Neutrophil (primary cell): ENCODE measurements around the gene STAB1.

ENCODE experiments used
- H3K27ac ChIP-seq: fragments of 200-600 bp; sonication (generic); 2 replicates; pipeline ENCODE4 v1.5.1; 2016; ENCODE audit warnings: mild to moderate bottlenecking, moderate library complexity
- H3K27me3 ChIP-seq: fragments of 200-600 bp; sonication (generic); 2 replicates; pipeline ENCODE4 v1.6.0; 2016; ENCODE audit warnings: mild to moderate bottlenecking
- H3K36me3 ChIP-seq: fragments of 200-600 bp; sonication (generic); 2 replicates; pipeline ENCODE4 v1.5.1; 2017
- H3K4me1 ChIP-seq, 2 experiments: fragments of 200-600 bp in 1 of 2; sonication (generic) in 1 of 2; 1 replicate in 1 of 2; 2 replicates in 1 of 2; pipeline versions ENCODE4 v1.5.1 to v1.6.1; 2013 to 2016; ENCODE audit warnings: low read depth in 1 of 2, low read length in 1 of 2, mild to moderate bottlenecking in 1 of 2, moderate library complexity in 1 of 2; ENCODE audit not compliant: control insufficient read depth in 1 of 2, insufficient read depth in 1 of 2
- H3K4me3 ChIP-seq, 2 experiments: fragments of 200-600 bp in 1 of 2; sonication (generic) in 1 of 2; 1 replicate in 1 of 2; 2 replicates in 1 of 2; pipeline ENCODE4 v1.5.1; 2013 to 2016; ENCODE audit warnings: low read depth in 1 of 2, low read length in 1 of 2, mild to moderate bottlenecking in 1 of 2, moderate library complexity in 1 of 2
- H3K9me3 ChIP-seq: fragments of 200-600 bp; sonication (generic); 2 replicates; pipeline ENCODE4 v1.5.1; 2016
- CTCF ChIP-seq: fragments of 200-600 bp; sonication (generic); IDR thresholded peaks from 2 replicates; pipeline ENCODE4 v1.5.1; 2016; ENCODE audit warnings: antibody characterized with exemption

The STAB1 gene

DNA sequence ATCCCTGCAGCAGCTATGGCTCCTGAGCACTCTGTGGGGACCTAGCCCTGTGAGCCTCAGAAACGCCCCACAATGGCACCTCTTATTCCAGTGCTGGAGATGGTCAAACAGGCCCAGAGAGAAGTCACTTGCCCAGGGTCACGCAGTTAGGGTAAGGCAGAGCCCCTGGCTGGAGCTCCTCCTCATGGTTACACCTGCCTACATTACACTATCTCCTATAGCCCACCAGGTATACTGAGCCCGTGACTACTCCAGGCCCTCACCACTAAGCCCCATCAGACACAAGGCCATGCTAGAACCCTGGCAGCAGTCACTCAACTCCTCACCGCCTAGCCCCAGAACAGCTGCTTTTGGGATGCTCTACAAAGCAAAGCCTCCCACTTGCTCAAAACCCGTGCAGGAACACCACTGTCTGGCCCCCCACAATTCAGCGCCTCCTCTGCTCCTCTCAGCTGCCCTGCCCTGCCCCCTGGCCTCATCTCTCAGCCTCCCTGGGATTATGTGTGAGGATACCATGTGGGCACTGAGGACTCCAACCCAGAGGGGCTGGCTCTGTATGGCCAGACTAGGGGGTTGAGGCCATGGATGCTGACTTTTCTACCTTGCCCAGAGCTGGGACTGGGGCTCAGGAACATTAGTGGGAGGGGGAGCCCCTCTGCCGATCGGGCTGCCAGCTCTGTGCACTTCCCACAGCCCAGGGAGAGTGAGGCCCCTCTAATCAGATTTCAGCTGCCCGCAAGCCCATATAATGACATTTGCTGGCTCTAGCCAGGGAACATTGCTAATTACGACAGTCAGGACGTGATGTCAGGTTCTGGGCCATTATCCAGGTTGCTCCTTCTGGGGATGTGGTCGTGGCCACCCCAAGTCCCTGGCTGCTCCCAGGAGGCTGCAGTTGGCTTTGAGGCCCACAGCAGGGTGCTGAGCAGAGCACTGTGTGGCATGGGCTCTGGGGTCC, 34.5 kb downstream of the STAB1 start:
- Histone ChIP-seq H3K36me3 (no peaks in the 10 kb centered on the region), H3K4me3 (no peak overlapping the region), H3K4me1 (peaks cover 3 to 14% of the 10 kb centered on the region in 2 experiments), H3K9me3 (no peaks in the 10 kb centered on the region), H3K27me3 (peaks cover 44% of the 10 kb centered on the region), H3K27ac (no peak overlapping the region)
- no peak for TF ChIP-seq CTCF

- peaks cover 3 to 16% of the 10 kb centered on the region in 2 experiments for H3K4me1 ChIP-seq
- no peaks in the 10 kb centered on the region for H3K36me3 ChIP-seq
- TF ChIP-seq CTCF, result no peak
- H3K4me3 ChIP-seq, result no peak overlapping the region
- H3K9me3 ChIP-seq, result no peaks in the 10 kb centered on the region
- H3K27ac ChIP-seq, result no peak overlapping the region
- H3K27me3 ChIP-seq, result peaks cover 59% of the 10 kb centered on the region
Observed at GRCh38 chr3:52530918-52531826, 36.0 kb downstream of the STAB1 start.

DNA sequence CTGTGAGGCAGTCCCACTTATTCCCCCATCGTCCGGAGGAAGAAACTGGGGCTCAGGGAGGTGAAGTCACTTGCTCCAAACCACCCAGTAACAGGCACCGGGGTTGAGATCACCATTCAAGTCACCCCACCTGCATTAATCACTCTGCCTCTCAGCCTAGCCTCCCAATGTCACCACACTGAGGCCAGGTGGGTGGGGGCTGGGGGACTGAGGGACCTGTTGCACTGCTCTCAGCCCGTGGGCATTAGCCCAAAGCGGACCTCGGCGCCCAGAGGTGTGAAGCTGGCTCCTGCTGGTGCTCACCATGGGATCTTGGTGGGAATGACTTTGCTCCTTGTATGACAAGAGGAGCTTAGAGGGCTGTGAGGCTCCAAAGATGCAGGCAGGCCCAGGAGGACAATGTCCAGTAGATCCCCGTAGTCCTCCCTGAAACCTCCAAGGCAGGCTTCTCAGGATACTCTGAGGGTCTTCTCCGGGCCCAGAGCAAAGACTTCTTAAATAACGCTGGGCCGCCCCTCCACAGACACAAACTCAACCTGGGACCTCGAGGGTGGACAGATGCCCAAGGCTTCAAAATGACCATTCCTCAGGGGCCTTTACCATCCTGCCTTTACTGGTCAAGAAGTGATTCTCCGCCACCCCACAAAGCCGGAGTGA, 36.9 kb downstream of the STAB1 start:
- H3K36me3 ChIP-seq, result no peaks in the 10 kb centered on the region
- peaks cover 8 to 24% of the 10 kb centered on the region in 2 experiments for H3K4me1 ChIP-seq
- H3K4me3 ChIP-seq, result no peak overlapping the region
- peaks cover 63% of the 10 kb centered on the region for H3K27me3 ChIP-seq
- no peaks in the 10 kb centered on the region for H3K9me3 ChIP-seq
- no peak overlapping the region for H3K27ac ChIP-seq
- TF ChIP-seq CTCF, result no peak

DNA sequence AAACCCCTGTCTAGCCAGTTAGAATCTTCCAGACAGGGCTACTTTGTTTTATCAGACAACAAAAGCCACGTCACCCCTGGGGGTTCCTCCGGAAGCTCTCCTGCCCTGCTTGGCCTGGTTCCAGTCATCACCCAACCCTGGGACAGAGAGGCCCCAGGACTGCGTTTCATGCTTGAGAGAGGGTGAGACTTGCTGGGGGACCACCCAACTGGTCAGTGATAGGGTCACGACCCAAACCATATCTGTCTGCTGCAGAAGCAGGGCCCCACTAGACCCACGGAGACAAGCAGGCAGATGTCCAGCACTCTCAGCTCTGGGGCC, 37.3 kb downstream of the STAB1 start:
- Histone ChIP-seq H3K4me1 (peaks cover 13 to 29% of the 10 kb centered on the region in 2 experiments), H3K27ac (no peak overlapping the region), H3K9me3 (no peaks in the 10 kb centered on the region), H3K27me3 (peaks cover 63% of the 10 kb centered on the region), H3K4me3 (no peak overlapping the region), H3K36me3 (no peaks in the 10 kb centered on the region)
- no peak for TF ChIP-seq CTCF

- H3K4me1 ChIP-seq, result peaks cover 19 to 34% of the 10 kb centered on the region in 2 experiments
- peaks cover 63% of the 10 kb centered on the region for H3K27me3 ChIP-seq
- no peaks in the 10 kb centered on the region for H3K9me3 ChIP-seq
- no peak for TF ChIP-seq CTCF
- H3K36me3 ChIP-seq, result no peaks in the 10 kb centered on the region
- peak overlapping the region in 1 of 2 experiments; percentile 51 for H3K4me3 ChIP-seq
- no peak overlapping the region for H3K27ac ChIP-seq
Observed at GRCh38 chr3:52532838-52533622, 37.9 kb downstream of the STAB1 start.
